ENCODE data around the gene MAGEB5.
"Not testable (repeated sequence)": the region's sequence is repeated elsewhere in the genome, so short reads cannot be mapped to it uniquely, and the experiment has no call there.

The MAGEB5 gene, protein sequence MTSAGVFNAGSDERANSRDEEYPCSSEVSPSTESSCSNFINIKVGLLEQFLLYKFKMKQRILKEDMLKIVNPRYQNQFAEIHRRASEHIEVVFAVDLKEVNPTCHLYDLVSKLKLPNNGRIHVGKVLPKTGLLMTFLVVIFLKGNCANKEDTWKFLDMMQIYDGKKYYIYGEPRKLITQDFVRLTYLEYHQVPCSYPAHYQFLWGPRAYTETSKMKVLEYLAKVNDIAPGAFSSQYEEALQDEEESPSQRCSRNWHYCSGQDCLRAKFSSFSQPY

DNA sequence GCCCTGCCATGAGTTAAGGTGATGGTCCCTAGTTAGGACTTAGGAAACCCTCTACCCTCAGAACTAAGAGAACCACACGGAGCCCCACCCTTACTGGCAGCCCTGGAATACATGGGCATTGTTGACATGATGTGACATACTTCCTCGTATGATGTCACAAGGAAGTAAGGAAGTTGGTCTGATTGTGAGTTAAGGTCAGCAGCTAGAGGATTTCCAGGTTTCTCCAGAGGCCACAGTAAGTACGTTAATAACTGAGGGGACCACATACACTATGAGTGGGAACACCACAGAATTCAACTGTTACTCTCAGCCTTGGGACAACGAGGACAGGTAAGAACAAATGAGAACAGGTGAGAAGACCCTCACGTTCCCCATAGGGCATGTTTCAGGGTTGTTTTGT lies at the start of gene MAGEB5:
Gene MAGEB5 (plus strand): TSS at position 301 of the 400 bp plus-strand sequence. CDS start 1,133 bp downstream, outside the sequence.
- DNase-seq, result no peak

DNA sequence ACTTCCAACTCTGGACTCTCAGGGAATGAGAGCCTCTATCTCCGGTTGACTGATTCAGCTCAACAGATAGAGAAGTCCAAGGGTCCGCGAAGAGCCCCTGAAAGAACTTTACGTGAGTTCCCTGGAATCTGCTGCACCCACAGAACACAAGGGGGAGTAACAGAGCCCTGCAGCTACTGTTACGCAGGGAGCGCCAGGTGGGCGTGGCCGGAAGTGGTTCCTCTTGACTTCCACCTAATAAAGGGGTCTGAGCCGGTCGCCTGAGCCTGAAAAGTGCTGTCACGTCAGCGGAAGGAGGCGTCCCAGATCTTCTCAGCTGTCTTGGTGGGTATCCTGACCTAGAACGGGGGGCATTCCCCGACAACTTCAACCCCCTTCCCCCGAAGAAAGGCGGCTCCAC lies 23.8 kb upstream of the MAGEB5 start, which contains the start of gene MAGEB6:
Gene MAGEB6 (plus strand): TSS at position 237 of the 400 bp plus-strand sequence. CDS start 1,407 bp downstream, outside the sequence.
- DNase-seq, result no peak

DNA sequence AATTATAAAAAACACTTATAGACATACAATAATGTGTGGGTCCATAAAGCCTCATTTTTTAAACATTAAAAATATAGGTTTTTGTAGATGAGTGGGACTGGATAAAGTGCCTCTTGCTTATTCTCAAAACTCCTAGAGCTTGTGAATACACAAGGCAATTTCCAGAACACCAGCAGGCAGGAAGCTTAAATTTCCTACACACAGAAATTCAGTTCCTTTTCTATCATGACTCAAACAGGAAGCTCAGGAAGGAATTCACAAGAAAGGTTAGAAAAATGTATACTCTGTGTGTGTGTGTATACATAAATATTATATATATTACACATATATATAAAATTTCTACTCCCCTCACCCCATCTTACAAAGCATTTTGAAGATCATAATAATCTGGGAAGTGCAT lies 12.4 kb upstream of the MAGEB5 start:
- DNase-seq, result no peak

DNA sequence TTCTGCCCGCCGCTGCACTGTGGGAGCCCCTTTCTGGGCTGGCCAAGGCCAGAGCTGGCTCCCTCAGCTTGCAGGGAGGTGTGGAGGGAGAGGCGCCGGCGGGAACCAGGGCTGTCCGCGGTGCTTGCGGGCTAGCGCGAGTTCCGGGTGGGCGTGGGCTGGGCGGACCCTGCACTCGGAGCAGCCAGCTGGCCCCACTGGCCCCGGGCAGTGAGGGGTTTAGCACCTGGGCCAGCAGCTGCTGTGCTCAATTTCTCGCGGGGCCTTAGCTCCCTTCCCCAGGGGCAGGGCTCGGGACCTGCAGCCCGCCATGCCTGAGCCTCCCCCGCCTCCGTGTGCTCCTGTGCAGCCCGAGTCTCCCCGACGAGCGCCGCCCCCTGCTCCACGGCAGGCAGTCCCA lies 11.3 kb upstream of the MAGEB5 start:
- not testable (repeated sequence) for DNase-seq

DNA sequence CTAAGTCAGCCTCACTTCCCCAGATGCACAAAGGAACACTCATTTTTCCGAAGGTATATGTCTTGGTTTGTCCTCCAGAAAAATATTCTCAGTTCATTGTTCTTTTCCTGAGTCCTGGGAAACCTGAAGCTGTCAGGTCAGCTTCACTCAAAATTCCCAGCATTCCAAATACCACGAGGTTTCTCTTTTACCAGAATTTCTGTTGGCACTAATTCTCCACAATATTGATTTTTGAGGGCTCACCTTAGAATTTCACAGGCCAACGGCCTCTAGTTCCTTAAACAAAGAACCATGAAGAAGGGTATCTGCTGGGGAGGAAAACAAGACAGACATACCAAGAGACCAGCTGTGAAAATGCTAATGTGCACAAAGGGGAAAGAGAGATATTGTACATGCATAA lies 8.0 kb upstream of the MAGEB5 start:
- DNase-seq, result no peak

DNA sequence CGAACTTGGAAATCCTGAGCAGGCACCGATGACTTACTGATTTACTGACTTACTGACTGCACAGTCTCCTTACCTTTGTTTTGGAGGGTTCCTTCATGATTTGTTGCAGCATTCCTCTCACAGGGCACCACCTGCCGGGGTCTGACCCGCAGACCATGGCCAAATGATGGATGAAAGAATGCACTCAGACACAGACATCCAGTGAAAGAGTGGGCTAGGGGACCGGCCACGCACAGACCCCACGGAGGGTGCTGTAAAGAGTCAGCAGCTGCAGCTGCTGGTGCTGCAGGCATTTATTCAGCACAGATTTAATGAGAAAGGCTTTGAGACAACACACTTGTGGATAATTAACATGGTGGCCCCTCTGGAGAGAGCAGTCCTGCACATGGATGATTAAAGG lies 3.4 kb downstream of the MAGEB5 start:
- no peak for DNase-seq

DNA sequence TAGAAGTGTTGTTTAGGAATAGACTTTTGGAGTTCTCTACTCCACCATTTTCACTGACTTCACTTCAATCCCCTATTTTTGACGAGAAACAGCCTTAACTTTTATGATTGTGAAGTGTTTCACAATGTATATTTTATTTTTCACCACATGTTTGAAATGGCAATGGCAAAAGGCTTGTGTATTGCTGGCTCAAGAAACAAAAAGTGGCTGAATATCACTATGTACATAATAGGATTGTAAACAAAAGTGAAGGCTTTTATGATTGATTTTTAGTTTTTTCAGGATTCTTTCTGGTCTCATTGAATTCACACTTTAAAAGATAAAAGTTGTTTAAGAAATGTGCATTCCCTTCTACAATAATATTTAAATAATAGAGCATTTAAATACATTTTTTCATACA lies 18.2 kb downstream of the MAGEB5 start:
- DNase-seq, result no peak

DNA sequence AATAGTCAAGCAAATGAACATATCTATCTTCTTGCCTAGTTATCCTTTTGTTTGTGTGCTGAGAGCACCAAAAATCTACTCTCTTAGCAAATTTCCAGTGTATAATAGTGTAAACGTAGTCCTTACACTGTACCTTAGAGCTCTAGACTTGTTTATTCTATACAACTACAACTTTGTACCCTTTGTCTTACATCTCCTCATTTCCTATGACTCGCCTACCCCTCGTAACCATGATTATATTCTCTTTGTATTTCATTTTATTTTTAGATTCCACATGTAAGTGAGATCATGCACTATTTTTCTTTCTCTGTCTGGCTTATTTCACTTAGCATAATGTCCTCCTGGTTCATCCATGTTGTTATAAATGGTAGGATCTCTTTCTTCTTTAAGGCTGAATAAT lies 37.6 kb downstream of the MAGEB5 start:
- no peak for DNase-seq

DNA sequence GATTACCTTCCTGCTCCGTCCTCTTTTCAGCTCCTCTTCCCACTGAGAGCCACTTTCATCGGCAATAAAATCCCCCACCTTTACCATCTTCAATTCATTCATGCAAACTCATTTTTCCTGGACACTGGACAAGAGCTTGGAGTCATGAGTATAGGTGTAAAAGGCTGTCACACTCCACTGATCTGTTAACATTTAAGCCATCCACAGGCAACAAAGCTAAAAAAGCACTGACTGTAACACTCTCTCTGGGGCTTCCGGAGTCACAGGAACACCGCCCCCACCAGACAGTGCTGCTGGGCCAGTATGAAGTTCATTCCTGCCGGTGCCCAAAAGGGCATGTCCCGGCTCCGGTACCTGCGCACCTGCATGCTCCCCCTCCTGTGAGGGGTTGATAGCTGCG lies 38.5 kb downstream of the MAGEB5 start:
- no peak for DNase-seq

DNA sequence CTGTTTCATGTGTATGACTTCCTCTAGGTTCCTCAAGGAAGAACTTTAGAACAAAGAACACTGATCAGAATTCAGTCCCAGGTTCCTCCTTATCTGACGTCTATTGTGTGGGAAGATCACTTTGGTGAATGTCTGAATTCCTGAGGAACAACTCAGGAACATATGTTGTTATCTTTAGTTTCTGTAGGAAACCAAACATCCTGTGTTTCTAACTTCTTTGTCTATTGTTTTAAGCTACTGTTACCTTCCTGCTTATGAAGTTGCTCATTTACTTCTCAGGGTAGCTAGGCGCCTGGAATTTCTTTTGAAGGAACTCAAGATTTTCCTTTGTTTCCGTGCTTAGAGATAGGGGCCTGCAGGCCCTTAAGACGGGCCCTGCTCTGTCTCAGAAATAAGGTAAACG lies 46.2 kb downstream of the MAGEB5 start:
- DNase-seq, result no peak
